Spleen (tissue), 11 donors: ENCODE results near the gene MAP4K1. TPM values are rescaled to one million over a fixed set of nuclear protein-coding genes. Genes with fewer than 3 reads are reported as not detected.

Experiments used
- DNase-seq: peaks from one replicate; pipeline ENCODE4 v3.0.0-alpha.2; 2020
- H3K27ac ChIP-seq, 8 donors: fragments of 200-600 bp; sonication (generic) in 7 of 8; 1 replicate in 4 of 8; 2 replicates in 4 of 8; pipeline versions ENCODE4 v1.5.0 to v1.8.0; 2016 to 2021; ENCODE audit warnings: inconsistent platforms in 4 of 8, mild to moderate bottlenecking in 4 of 8, moderate library complexity in 1 of 8
- H3K27me3 ChIP-seq, 7 donors: fragments of 200-600 bp; sonication (generic) in 6 of 7; replicated peaks in 1 of 7; 1 replicate in 4 of 7; 2 replicates in 3 of 7; pipeline versions ENCODE4 v1.5.0 to v1.8.0; 2016 to 2021; ENCODE audit warnings: inconsistent platforms in 3 of 7, mild to moderate bottlenecking in 1 of 7
- H3K36me3 ChIP-seq, 6 donors: fragments of 200-600 bp; sonication (generic) in 5 of 6; 1 replicate in 4 of 6; 2 replicates in 2 of 6; pipeline versions ENCODE4 v1.5.0 to v1.8.0; 2016 to 2021; ENCODE audit warnings: inconsistent platforms in 2 of 6
- H3K4me1 ChIP-seq, 6 donors: fragments of 200-600 bp; sonication (generic) in 5 of 6; 1 replicate in 3 of 6; 2 replicates in 3 of 6; pipeline versions ENCODE4 v1.5.0 to v1.8.0; 2016 to 2021; ENCODE audit warnings: inconsistent platforms in 3 of 6
- H3K4me3 ChIP-seq, 8 donors: fragments of 200-600 bp; sonication (generic) in 7 of 8; 1 replicate in 4 of 8; 2 replicates in 4 of 8; pipeline versions ENCODE4 v1.5.0 to v1.8.0; 2016 to 2021; ENCODE audit warnings: inconsistent platforms in 4 of 8, mild to moderate bottlenecking in 4 of 8, moderate library complexity in 2 of 8
- H3K9me3 ChIP-seq, 8 donors: fragments of 200-600 bp; sonication (generic) in 7 of 8; 1 replicate in 4 of 8; 2 replicates in 4 of 8; pipeline versions ENCODE4 v1.5.0 to v1.8.0; 2016 to 2021; ENCODE audit warnings: inconsistent platforms in 4 of 8
- CTCF ChIP-seq, 11 experiments: fragments of 200-600 bp in 7 of 11; fragments of 450-650 bp in 4 of 11; sonication (generic) in 4 of 11; IDR thresholded peaks in 8 of 11; conservative IDR thresholded peaks in 3 of 11; 1 replicate in 7 of 11; 2 replicates in 4 of 11; pipeline versions ENCODE4 v1.4.0 to v1.8.0; 2016 to 2021; ENCODE audit warnings: antibody characterized with exemption in 11 of 11, inconsistent platforms in 4 of 11, mild to moderate bottlenecking in 1 of 11
- POLR2A ChIP-seq, 3 donors: fragments of 450-650 bp; IDR thresholded peaks; one replicate each; pipeline ENCODE4 v1.5.1; 2017; ENCODE audit warnings: antibody characterized with exemption in 3 of 3, mild to moderate bottlenecking in 1 of 3
- POLR2AphosphoS5 ChIP-seq, 3 donors: sonication (generic); formaldehyde crosslinking; IDR thresholded peaks; one replicate each; pipeline ENCODE4 v1.5.1; 2017; ENCODE audit warnings: antibody characterized with exemption in 3 of 3
- WGBS, 5 donors: extraction: QIAGEN DNeasy Blood & Tissue Kit in 3 of 5; methylation state at CpG; one replicate each; pipeline versions ENCODE4 v1.1.5 to v1.1.7; 2013 to 2018; 5-methylcytosine and 5-hydroxymethylcytosine counted together
- intact Hi-C: fragments of 100-400 bp; cut with DNase I; formaldehyde crosslinking; loops from one replicate; pipeline ENCODE4 v1.15.0; 2023; ENCODE audit warnings: low total_unique reads
- polyA plus RNA-seq, 3 donors: library from polyadenylated mRNA; stranded (reverse); fragments of 200-250 nt; gene quantifications; one replicate each; pipeline ENCODE4 v1.2.1, GENCODE V29; 2013
- total RNA-seq, 7 donors: library from RNA; depleted of rRNA in 3 of 7; stranded (reverse); fragments of >200 nt in 3 of 7; fragmentation: NEBNext Ultra II Directional in 4 of 7; extraction: Animal tissue kit (Norgen Biotek cat#: 25700) in 4 of 7; gene quantifications; one replicate each; pipeline versions ENCODE4 v1.1.0 to v1.2.1, GENCODE V29; 2016 to 2021
- donor health status: healthy with polysubstance abuse.
- donor health status: DM: no; HTN: no; CAD: no; lungs with moderate emphysema.
- donor health status: DM: no; HTN: no; CAD: no.
- donor health status: Bipolar disorder and iron deficiency.
- donor health status: healthy.
- donor health status: DM: no; HTN: no; CAD: no.
- donor health status: DM: yes; HTN: yes; CAD: no.

The MAP4K1 gene
- total and polyA plus RNA-seq, 10 donors, result 58.2 to 163 (median 123) TPM

GRCh38 chr19:38639679-38640078 is 21.9 kb upstream of the MAP4K1 start:
- WGBS, 5 donors, result 81 to 100% (median 89%) methylated on average over 1 to 2 of the region's 2 CpGs
- no peak overlapping the region for H3K4me3 ChIP-seq
- peak overlapping the region in 5 of 8 donors; percentile 43 to 75 (median 50) for H3K27ac ChIP-seq
- peaks cover 0 to 47% (median 10%) of the 10 kb centered on the region in 6 donors for H3K36me3 ChIP-seq
- intact Hi-C loops, result loop anchor here (10.0 kb wide), 2 partner anchors 125 to 295 kb away; partner anchors contain the start of genes MRPS12 and SARS2
- no peaks in the 10 kb centered on the region for H3K27me3 ChIP-seq
- no peaks in the 10 kb centered on the region for H3K9me3 ChIP-seq
- H3K4me1 ChIP-seq, result peaks cover 14 to 61% (median 47%) of the 10 kb centered on the region in 6 donors
- no peak for DNase-seq
- TF ChIP-seq POLR2AphosphoS5 (IDR thresholded peaks at IDR 0.05) (peak in 2 of 3 donors; percentile 10 to 43), POLR2A (IDR thresholded peaks at IDR 0.05) (no peak)

GRCh38 chr19:38638461-38638860 is 20.7 kb upstream of the MAP4K1 start:
- no peaks in the 10 kb centered on the region for H3K9me3 ChIP-seq
- no peak for TF ChIP-seq POLR2AphosphoS5 (IDR thresholded peaks at IDR 0.05)
- no peak for TF ChIP-seq POLR2A (IDR thresholded peaks at IDR 0.05)
- no peak for TF ChIP-seq CTCF (IDR thresholded peaks at IDR 0.05 in 8 of 11, conservative IDR thresholded peaks at IDR 0.05 in 3 of 11)
- no peaks in the 10 kb centered on the region for H3K27me3 ChIP-seq
- WGBS, 5 donors, result 98 to 100% (median 100%) methylated on average over 3 of the region's 3 CpGs
- peaks cover 14 to 65% (median 51%) of the 10 kb centered on the region in 6 donors for H3K4me1 ChIP-seq
- H3K36me3 ChIP-seq, result peaks cover 0 to 51% (median 14%) of the 10 kb centered on the region in 6 donors
- H3K4me3 ChIP-seq, result no peak overlapping the region
- intact Hi-C loops, result loop anchor here (10.0 kb wide), 2 partner anchors 124 to 296 kb away; partner anchors contain the start of genes MRPS12 and SARS2
- no peak for DNase-seq
- H3K27ac ChIP-seq, result no peak overlapping the region

GRCh38 chr19:38635483-38636399 is 18.0 kb upstream of the MAP4K1 start:
- H3K27ac ChIP-seq, result peak overlapping the region in 7 of 8 donors; percentile 30 to 84 (median 71)
- H3K36me3 ChIP-seq, result peaks cover 0 to 78% (median 34%) of the 10 kb centered on the region in 6 donors
- no peak for DNase-seq
- WGBS, 5 donors, result 76 to 90% (median 86%) methylated on average over 16 to 17 of the region's 17 CpGs
- H3K9me3 ChIP-seq, result no peaks in the 10 kb centered on the region
- TF ChIP-seq POLR2AphosphoS5 (IDR thresholded peaks at IDR 0.05) (peak in 1 of 3 donors; percentile 27), CTCF (IDR thresholded peaks at IDR 0.05 in 8 of 11, conservative IDR thresholded peaks at IDR 0.05 in 3 of 11) (no peak)
- H3K27me3 ChIP-seq, result no peaks in the 10 kb centered on the region
- intact Hi-C loops, result loop anchor here (10.0 kb wide), 2 partner anchors 121 to 299 kb away; partner anchors contain the start of genes MRPS12 and SARS2
- no peak overlapping the region for H3K4me3 ChIP-seq
- H3K4me1 ChIP-seq, result peaks cover 14 to 46% (median 35%) of the 10 kb centered on the region in 6 donors

- peaks cover 14 to 38% (median 31%) of the 10 kb centered on the region in 6 donors for H3K4me1 ChIP-seq
- H3K27me3 ChIP-seq, result no peaks in the 10 kb centered on the region
- TF ChIP-seq POLR2AphosphoS5 (IDR thresholded peaks at IDR 0.05) (peak; percentile 62 to 75 (median 68)), CTCF (IDR thresholded peaks at IDR 0.05 in 8 of 11, conservative IDR thresholded peaks at IDR 0.05 in 3 of 11) (peak; percentile 91 to 99 (median 97)), POLR2A (IDR thresholded peaks at IDR 0.05) (no peak)
- intact Hi-C loops, result loop anchor here (5.0 to 10.0 kb wide), 4 partner anchors 88 to 300 kb away; partner anchors contain the start of genes FAM98C, MRPS12 and SARS2
- DNase-seq, result peak; percentile 94
- no peaks in the 10 kb centered on the region for H3K9me3 ChIP-seq
- 70 to 75% (median 71%) methylated on average over 17 of the region's 17 CpGs for WGBS, 5 donors
- H3K36me3 ChIP-seq, result peaks cover 0 to 87% (median 41%) of the 10 kb centered on the region in 6 donors
- H3K27ac ChIP-seq, result peak overlapping the region in 6 of 8 donors; percentile 23 to 84 (median 52)
- H3K4me3 ChIP-seq, result no peak overlapping the region
Measured at GRCh38 chr19:38634757-38635482, 17.2 kb upstream of the MAP4K1 start.
